Measurements from ENCODE around the gene TEAD1. TPM values are rescaled to one million over a fixed set of nuclear protein-coding genes. Genes with fewer than 3 reads are reported as not detected.

Gene TEAD1
- total RNA-seq, 1 donor from 2014 or later, result 88.1 TPM

DNA sequence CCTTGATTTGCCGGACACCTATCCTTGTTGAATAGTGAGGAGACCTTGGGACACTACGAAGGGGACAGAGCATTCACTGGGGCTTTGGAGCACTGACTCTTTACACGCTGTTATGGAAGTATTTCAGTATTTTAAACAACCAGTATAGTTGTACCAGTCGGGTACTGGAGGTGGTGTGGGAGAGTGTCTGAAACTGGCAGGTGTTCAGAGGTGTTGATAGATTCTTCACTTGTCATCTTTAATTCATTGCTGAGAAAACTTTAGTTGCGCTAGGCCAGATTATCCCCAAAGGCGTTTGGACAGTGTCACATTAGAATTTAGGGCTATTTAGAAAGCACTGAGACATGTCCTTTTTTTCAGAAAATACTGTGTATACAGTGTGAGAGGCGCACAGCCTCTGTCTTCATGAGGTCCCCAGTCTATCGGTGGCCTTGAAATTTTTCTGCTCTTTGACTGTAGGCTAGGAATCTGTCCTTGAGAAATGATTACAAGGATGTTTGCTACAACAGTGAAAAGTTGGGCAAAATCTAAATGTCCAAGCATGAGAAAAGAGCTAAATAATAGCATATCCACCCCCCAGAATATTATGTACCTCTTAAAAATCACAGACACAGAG, 69.7 kb downstream of the TEAD1 start:
- Histone ChIP-seq H3K27me3 (ENCODE audit: control insufficient read depth, insufficient read depth, low read length) (no peaks in the 10 kb centered on the region), H3K4me3 (ENCODE audit: low read depth, low read length) (no peak overlapping the region), H3K36me3 (ENCODE audit: control insufficient read depth, insufficient read depth, low read length) (no peaks in the 10 kb centered on the region)
- TF ChIP-seq, protein P1, sequence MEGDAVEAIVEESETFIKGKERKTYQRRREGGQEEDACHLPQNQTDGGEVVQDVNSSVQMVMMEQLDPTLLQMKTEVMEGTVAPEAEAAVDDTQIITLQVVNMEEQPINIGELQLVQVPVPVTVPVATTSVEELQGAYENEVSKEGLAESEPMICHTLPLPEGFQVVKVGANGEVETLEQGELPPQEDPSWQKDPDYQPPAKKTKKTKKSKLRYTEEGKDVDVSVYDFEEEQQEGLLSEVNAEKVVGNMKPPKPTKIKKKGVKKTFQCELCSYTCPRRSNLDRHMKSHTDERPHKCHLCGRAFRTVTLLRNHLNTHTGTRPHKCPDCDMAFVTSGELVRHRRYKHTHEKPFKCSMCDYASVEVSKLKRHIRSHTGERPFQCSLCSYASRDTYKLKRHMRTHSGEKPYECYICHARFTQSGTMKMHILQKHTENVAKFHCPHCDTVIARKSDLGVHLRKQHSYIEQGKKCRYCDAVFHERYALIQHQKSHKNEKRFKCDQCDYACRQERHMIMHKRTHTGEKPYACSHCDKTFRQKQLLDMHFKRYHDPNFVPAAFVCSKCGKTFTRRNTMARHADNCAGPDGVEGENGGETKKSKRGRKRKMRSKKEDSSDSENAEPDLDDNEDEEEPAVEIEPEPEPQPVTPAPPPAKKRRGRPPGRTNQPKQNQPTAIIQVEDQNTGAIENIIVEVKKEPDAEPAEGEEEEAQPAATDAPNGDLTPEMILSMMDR (IDR thresholded peaks at IDR 0.05; ENCODE audit: insufficient read depth, low read length, poor library complexity, severe bottlenecking), result no peak
- no peak for DNase-seq (ENCODE audit: low read depth)

DNA sequence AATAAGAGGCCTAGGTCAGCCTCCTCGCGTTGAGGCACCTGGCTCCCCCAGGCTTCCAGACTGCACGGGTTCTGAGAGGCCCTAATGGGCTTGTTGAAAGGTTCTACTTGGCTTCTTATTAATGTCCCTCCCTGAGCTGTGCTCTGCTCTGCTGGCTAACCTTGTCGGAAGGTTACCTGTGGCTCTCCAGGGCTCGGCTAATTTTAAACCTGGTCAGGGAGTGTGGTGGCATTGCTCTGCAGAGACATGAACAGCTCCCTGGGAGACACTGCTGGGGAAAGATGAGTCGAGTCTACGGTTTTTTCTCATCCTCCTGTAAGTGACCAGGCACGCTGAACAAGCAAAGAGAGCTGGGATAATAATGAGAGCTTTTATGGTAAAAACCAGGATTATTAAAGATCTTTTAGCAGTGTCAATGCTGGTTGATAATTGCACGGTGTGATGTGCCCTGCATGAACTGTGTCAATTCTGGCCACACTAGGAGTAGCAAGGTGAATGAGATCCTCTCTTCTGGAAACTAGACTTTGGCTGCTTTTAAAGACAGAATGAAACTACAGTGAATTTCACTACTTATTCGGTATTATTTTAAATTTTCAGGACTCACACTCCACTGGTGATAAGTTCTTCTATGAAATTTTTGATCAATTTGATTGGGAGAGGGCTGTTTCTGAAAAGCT, 70.7 kb downstream of the TEAD1 start:
- Histone ChIP-seq H3K4me3 (ENCODE audit: low read depth, low read length) (no peak overlapping the region), H3K27me3 (ENCODE audit: control insufficient read depth, insufficient read depth, low read length) (no peaks in the 10 kb centered on the region), H3K36me3 (ENCODE audit: control insufficient read depth, insufficient read depth, low read length) (no peaks in the 10 kb centered on the region)
- TF ChIP-seq, protein P1 (IDR thresholded peaks at IDR 0.05; ENCODE audit: insufficient read depth, low read length, poor library complexity, severe bottlenecking), result no peak
- no peak for DNase-seq (ENCODE audit: low read depth)

DNA sequence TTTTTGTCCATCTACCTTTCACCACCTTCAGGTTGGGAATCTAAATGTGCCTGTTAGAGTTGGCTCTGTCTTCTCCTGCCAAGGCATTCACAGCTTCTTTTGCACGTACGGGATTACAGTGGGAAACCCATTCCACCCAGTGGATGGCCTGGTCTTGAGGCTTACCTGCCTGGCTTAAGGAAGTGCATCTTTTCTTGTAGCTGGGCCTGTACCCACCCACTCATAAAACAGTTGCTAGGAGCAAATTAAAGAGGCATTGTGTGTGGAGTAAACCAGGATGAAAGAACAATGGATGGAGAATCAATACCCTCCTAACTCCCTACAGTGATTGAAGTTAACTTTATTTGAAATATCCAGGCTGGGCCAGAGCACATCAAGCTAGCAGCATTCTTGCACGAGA, 71.6 kb downstream of the TEAD1 start:
- H3K4me3 ChIP-seq (ENCODE audit: low read depth, low read length), result no peak overlapping the region
- no peaks in the 10 kb centered on the region for H3K27me3 ChIP-seq (ENCODE audit: control insufficient read depth, insufficient read depth, low read length)
- no peak for DNase-seq (ENCODE audit: low read depth)
- H3K36me3 ChIP-seq (ENCODE audit: control insufficient read depth, insufficient read depth, low read length), result no peaks in the 10 kb centered on the region
- TF ChIP-seq, protein P1 (IDR thresholded peaks at IDR 0.05; ENCODE audit: insufficient read depth, low read length, poor library complexity, severe bottlenecking), result no peak

DNA sequence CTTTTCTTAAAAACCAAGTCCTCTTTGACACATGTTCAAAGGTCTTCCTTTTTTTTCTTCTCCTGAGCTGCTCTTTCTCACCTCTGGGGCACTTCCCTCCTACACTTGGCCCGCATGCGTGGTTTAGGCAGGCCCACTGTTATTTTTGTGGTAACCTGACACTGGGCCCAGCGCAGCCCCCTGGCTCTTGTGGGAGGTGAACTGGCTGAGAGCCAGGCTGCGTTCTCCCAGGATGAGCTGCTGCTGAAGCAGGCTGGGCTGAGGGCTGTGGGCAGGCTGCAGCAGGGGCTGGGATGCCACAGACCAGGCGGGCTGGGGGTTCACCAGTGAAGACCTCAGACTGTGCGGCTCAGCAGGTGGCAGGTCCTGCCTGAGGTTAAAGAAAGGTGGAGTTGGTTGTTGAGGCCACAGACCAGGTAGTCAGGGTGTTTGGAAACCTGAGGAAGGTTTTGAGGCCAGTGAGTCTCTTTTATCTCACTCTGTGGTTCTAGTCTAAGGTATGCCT, 72.4 kb downstream of the TEAD1 start:
- H3K27me3 ChIP-seq (ENCODE audit: control insufficient read depth, insufficient read depth, low read length), result no peaks in the 10 kb centered on the region
- no peak overlapping the region for H3K4me3 ChIP-seq (ENCODE audit: low read depth, low read length)
- no peaks in the 10 kb centered on the region for H3K36me3 ChIP-seq (ENCODE audit: control insufficient read depth, insufficient read depth, low read length)
- DNase-seq (ENCODE audit: low read depth), result peak; percentile 84
- TF ChIP-seq, protein P1 (IDR thresholded peaks at IDR 0.05; ENCODE audit: insufficient read depth, low read length, poor library complexity, severe bottlenecking), result peak; percentile 3

DNA sequence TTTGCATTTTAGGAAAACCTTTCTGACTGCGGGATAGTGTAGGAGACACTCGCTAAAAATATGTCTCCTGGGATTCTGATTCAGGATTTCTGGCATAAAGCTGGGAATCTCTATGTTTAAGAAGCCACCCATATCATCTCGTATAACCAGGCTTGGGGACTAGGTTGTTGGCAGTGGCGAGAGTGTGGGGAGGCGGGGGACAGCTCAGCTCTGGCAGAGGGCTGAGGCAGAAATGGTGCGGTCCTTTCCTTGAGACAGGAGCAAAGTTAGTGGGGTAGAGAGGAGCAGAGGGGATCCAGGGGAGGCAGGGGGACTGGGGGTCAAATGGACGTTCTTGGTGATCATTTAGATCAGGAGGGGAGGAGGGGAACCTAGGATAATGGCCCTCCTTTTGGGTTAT, 74.3 kb downstream of the TEAD1 start:
- DNase-seq (ENCODE audit: low read depth), result no peak
- Histone ChIP-seq H3K36me3 (ENCODE audit: control insufficient read depth, insufficient read depth, low read length) (no peaks in the 10 kb centered on the region), H3K4me3 (ENCODE audit: low read depth, low read length) (no peak overlapping the region), H3K27me3 (ENCODE audit: control insufficient read depth, insufficient read depth, low read length) (no peaks in the 10 kb centered on the region)
- TF ChIP-seq, protein P1 (IDR thresholded peaks at IDR 0.05; ENCODE audit: insufficient read depth, low read length, poor library complexity, severe bottlenecking), result no peak
